GM23248 (cell line): Measurements from ENCODE around the gene ZNF385D. TPM values are rescaled to one million over a fixed set of nuclear protein-coding genes. Genes with fewer than 3 reads are reported as not detected.

Experiments
- DNase-seq: peaks from one replicate; pipeline ENCODE4 v3.0.0-alpha.2; 2015
- H2AFZ ChIP-seq: fragments of 200-600 bp; sonication (generic); 2 replicates; pipeline ENCODE4 v1.6.1; 2016; ENCODE audit warnings: antibody characterized with exemption
- H3F3A ChIP-seq: fragments of 200-600 bp; sonication (generic); 2 replicates; pipeline ENCODE4 v1.6.1; 2016; ENCODE audit warnings: mild to moderate bottlenecking, antibody characterized with exemption, mixed run types; ENCODE audit not compliant: insufficient read depth
- H3K27ac ChIP-seq: fragments of 200-600 bp; sonication (generic); 2 replicates; pipeline ENCODE4 v1.5.1; 2016; ENCODE audit warnings: mild to moderate bottlenecking
- H3K27me3 ChIP-seq: fragments of 200-600 bp; sonication (generic); replicated peaks from 2 replicates; pipeline ENCODE4 v1.6.1; 2016; ENCODE audit warnings: mild to moderate bottlenecking; ENCODE audit not compliant: insufficient read depth
- H3K36me3 ChIP-seq: fragments of 200-600 bp; sonication (generic); 2 replicates; pipeline ENCODE4 v1.6.1; 2016; ENCODE audit warnings: low read depth, mild to moderate bottlenecking
- H3K4me1 ChIP-seq: fragments of 200-600 bp; sonication (generic); 2 replicates; pipeline ENCODE4 v1.6.1; 2016; ENCODE audit warnings: mild to moderate bottlenecking; ENCODE audit not compliant: insufficient read depth
- H3K4me2 ChIP-seq: fragments of 200-600 bp; sonication (generic); one replicate; pipeline ENCODE4 v1.6.1; 2016; ENCODE audit warnings: mild to moderate bottlenecking; ENCODE audit not compliant: unreplicated experiment
- H3K4me3 ChIP-seq: fragments of 200-600 bp; sonication (generic); 2 replicates; pipeline ENCODE4 v1.5.1; 2016; ENCODE audit warnings: mild to moderate bottlenecking
- H3K79me2 ChIP-seq: fragments of 200-600 bp; sonication (generic); 2 replicates; pipeline ENCODE4 v1.6.1; 2016; ENCODE audit warnings: mild to moderate bottlenecking; ENCODE audit not compliant: insufficient read depth
- H3K9ac ChIP-seq: fragments of 200-600 bp; sonication (generic); 2 replicates; pipeline ENCODE4 v1.6.1; 2016; ENCODE audit warnings: mild to moderate bottlenecking
- H3K9me2 ChIP-seq: fragments of 200-600 bp; sonication (generic); 2 replicates; pipeline ENCODE4 v1.6.1; 2016; ENCODE audit warnings: mixed run types, mild to moderate bottlenecking, moderate library complexity; ENCODE audit not compliant: insufficient read depth
- H3K9me3 ChIP-seq: fragments of 200-600 bp; sonication (generic); one replicate; pipeline ENCODE4 v1.6.1; 2017; ENCODE audit warnings: low read depth
- H4K20me1 ChIP-seq: fragments of 200-600 bp; sonication (generic); 2 replicates; pipeline ENCODE4 v1.6.0; 2016; ENCODE audit not compliant: insufficient read depth
- EZH2 ChIP-seq: fragments of 200-600 bp; sonication (generic); IDR thresholded peaks from 2 replicates; pipeline ENCODE4 v1.6.1; 2018; ENCODE audit warnings: antibody characterized with exemption, mild to moderate bottlenecking; ENCODE audit not compliant: insufficient read depth, poor library complexity, severe bottlenecking
- EZH2phosphoT487 ChIP-seq: fragments of 200-600 bp; sonication (generic); IDR thresholded peaks from 2 replicates; pipeline ENCODE4 v1.6.1; 2018; ENCODE audit warnings: antibody characterized with exemption, moderate library complexity, mild to moderate bottlenecking, low read depth; ENCODE audit not compliant: insufficient read depth
- WGBS, 2 experiments: methylation state at CpG; one replicate each; pipeline ENCODE4 v1.1.6; 2015 to 2017; ENCODE audit warnings: low lambda C conversion rate in 2 of 2, low coverage in 1 of 2; ENCODE audit errors: missing lambda C conversion rate in 2 of 2; 5-methylcytosine and 5-hydroxymethylcytosine counted together
- in situ Hi-C: fragments of 300-500 bp; cut with MboI; formaldehyde crosslinking; loops from 2 replicates; pipeline ENCODE4 v1.15.0; 2020
- polyA plus RNA-seq: library from polyadenylated mRNA; unstranded; fragments of >200 nt; fragmentation: Nextera tagmentation; extraction: Ambion mirVana; gene quantifications from 2 replicates; pipeline ENCODE4 v1.2.1, GENCODE V29; 2016
- total RNA-seq: library from RNA; depleted of rRNA; stranded (reverse); fragments of >200 nt; shearing (Covaris generic); gene quantifications from 2 replicates; pipeline ENCODE4 v1.2.3, GENCODE V29; 2014

The ZNF385D gene
- total and polyA plus RNA-seq, 2 experiments from 2014 or later: 0.97 to 13.8 TPM

DNA sequence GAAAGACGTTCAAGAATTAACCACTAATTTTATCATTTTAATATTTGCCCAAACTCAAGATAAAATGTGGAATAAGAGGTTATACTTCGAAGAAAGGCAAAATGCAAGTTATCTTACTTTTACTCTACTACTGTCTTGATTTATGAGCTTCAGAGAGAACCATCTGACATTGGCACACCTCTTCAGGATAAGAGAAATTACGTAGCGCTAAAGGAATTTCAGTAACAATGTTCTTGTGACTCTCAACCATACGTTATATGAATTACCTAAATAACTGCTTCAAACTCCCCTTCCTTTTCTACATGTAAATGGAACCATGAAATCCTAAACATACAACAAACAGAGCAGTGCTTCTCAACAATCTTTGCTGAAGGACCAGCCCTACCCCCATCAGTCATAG lies 96.8 kb downstream of the ZNF385D start:
- no peaks in the 10 kb centered on the region for H3K36me3 ChIP-seq
- in situ Hi-C loops: no loop called here
- no peaks in the 10 kb centered on the region for H3K9me3 ChIP-seq
- H4K20me1 ChIP-seq: no peaks in the 10 kb centered on the region
- H3K4me2 ChIP-seq: peak overlapping the region; percentile 57
- no peak overlapping the region for H3K9ac ChIP-seq
- peaks cover 9% of the 10 kb centered on the region; the same call in 1 of the 2 replicates for H3F3A ChIP-seq
- peak overlapping the region; percentile 30; the same call in 1 of the 2 replicates for H3K4me3 ChIP-seq
- peaks cover 17% of the 10 kb centered on the region for H3K4me1 ChIP-seq
- no peaks in the 10 kb centered on the region for H3K79me2 ChIP-seq
- TF ChIP-seq EZH2: no peak
- TF ChIP-seq EZH2phosphoT487: no peak
- no peaks in the 10 kb centered on the region for H3K27me3 ChIP-seq
- peak overlapping the region; percentile 36 for H3K27ac ChIP-seq
- no peak for DNase-seq
- 81 to 82% methylated on average over 5 of the region's 5 CpGs for WGBS, 2 experiments
- H3K9me2 ChIP-seq: no peaks in the 10 kb centered on the region
- H2AFZ ChIP-seq: peak overlapping the region; percentile 62

- 45 to 56% methylated on average over 1 of the region's 1 CpG for WGBS, 2 experiments
- peaks cover 24% of the 10 kb centered on the region for H3K4me1 ChIP-seq
- no peaks in the 10 kb centered on the region for H3K79me2 ChIP-seq
- no peak for TF ChIP-seq EZH2phosphoT487
- no peak for TF ChIP-seq EZH2
- no peaks in the 10 kb centered on the region for H4K20me1 ChIP-seq
- H3K9me2 ChIP-seq: no peaks in the 10 kb centered on the region
- in situ Hi-C loops: no loop called here
- H3K4me3 ChIP-seq: no peak overlapping the region
- no peaks in the 10 kb centered on the region for H3K9me3 ChIP-seq
- H3K4me2 ChIP-seq: no peak overlapping the region
- no peaks in the 10 kb centered on the region for H3K36me3 ChIP-seq
- H3K27me3 ChIP-seq: no peaks in the 10 kb centered on the region
- no peak overlapping the region for H2AFZ ChIP-seq
- no peak for DNase-seq
- no peak overlapping the region for H3K27ac ChIP-seq
- no peak overlapping the region for H3K9ac ChIP-seq
- peaks cover 13% of the 10 kb centered on the region for H3F3A ChIP-seq
Observed at GRCh38 chr3:21649519-21649918, 101.5 kb downstream of the ZNF385D start.

GRCh38 chr3:21647961-21648360 lies 103.0 kb downstream of the ZNF385D start:
- H3K27me3 ChIP-seq: no peaks in the 10 kb centered on the region
- 89% methylated on average over 4 of the region's 4 CpGs for WGBS, 2 experiments
- H3K9ac ChIP-seq: no peak overlapping the region
- peaks cover 20% of the 10 kb centered on the region for H3K4me1 ChIP-seq
- no peak for DNase-seq
- no peak overlapping the region for H3K4me3 ChIP-seq
- in situ Hi-C loops: no loop called here
- H3K36me3 ChIP-seq: no peaks in the 10 kb centered on the region
- no peak overlapping the region for H3K27ac ChIP-seq
- H3K4me2 ChIP-seq: no peak overlapping the region
- H3K79me2 ChIP-seq: no peaks in the 10 kb centered on the region
- TF ChIP-seq EZH2phosphoT487 (no peak), EZH2 (no peak)
- H3F3A ChIP-seq: peaks cover 11% of the 10 kb centered on the region
- no peaks in the 10 kb centered on the region for H4K20me1 ChIP-seq
- no peaks in the 10 kb centered on the region for H3K9me3 ChIP-seq
- no peak overlapping the region for H2AFZ ChIP-seq
- no peaks in the 10 kb centered on the region for H3K9me2 ChIP-seq

- no peaks in the 10 kb centered on the region for H4K20me1 ChIP-seq
- peak overlapping the region; percentile 80 for H3K4me2 ChIP-seq
- H3F3A ChIP-seq: peaks cover 11% of the 10 kb centered on the region
- H2AFZ ChIP-seq: peak overlapping the region; percentile 85
- no peaks in the 10 kb centered on the region for H3K79me2 ChIP-seq
- H3K4me3 ChIP-seq: peak overlapping the region; percentile 53
- peak overlapping the region; percentile 64 for H3K9ac ChIP-seq
- WGBS, 2 experiments: 16 to 23% methylated on average over 4 of the region's 4 CpGs
- TF ChIP-seq EZH2 (no peak), EZH2phosphoT487 (no peak)
- no peaks in the 10 kb centered on the region for H3K27me3 ChIP-seq
- no peaks in the 10 kb centered on the region for H3K9me2 ChIP-seq
- in situ Hi-C loops: no loop called here
- peak; percentile 70 for DNase-seq
- peak overlapping the region; percentile 82 for H3K27ac ChIP-seq
- H3K4me1 ChIP-seq: peaks cover 20% of the 10 kb centered on the region
- H3K9me3 ChIP-seq: no peaks in the 10 kb centered on the region
- no peaks in the 10 kb centered on the region for H3K36me3 ChIP-seq
Observed at GRCh38 chr3:21645121-21645897, 105.7 kb downstream of the ZNF385D start.
